GM18519 (cell line): ENCODE data around the gene ACOT9.
"Not testable (repeated sequence)": the region's sequence is repeated elsewhere in the genome, so short reads cannot be mapped to it uniquely, and the experiment has no call there.

Source experiments
- ATAC-seq: cut with Tn5 transposase; IDR thresholded peaks from one replicate; pipeline ENCODE4 v1.9.1; 2021; ENCODE audit warnings: mild to moderate bottlenecking, moderate library complexity; ENCODE audit not compliant: unreplicated experiment, low FRiP score

ACOT9 gene

DNA sequence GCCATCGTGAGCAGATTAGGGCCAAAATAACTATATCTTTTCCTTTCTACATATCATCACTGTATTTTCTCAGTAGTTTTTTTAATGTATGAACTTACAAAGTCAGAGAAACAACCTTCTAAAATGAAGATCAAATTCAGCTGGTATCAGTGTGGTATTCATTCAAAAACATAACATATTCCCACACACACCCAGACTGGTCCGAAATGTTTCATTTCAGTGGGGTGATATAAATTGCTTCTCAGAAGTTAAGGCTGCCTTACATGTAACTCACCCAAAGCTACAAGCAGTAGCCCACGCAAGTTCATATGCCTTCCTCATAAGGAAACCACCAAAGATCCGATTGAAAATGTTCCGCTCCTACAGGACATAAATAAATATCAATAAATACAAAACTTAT is 37.8 kb downstream of the ACOT9 start:
- no peak for ATAC-seq

DNA sequence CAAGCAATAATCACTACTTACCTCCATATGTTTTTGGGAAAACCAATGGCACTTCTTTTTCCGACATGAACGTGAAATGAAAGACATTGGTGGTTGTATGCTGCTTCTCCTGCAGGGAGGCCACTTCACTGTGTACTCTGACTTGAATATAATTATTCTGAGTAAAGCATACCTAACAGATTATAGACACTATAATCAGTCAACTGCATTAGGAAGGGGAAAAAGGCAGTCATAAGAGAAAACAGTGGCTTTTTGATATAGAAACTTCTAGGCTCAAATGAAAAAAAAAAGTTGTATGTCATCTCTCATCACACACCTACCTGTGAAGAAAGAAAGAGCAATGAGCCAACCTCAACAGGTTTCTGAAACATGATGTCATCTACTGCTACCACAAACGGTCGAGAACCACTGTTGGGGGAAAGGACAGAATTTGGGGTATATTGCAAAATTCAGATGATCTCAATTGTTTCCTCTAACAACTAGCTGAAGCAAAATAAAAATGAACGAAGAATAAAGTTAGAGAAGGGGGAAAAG is 38.3 kb downstream of the ACOT9 start:
- no peak for ATAC-seq

DNA sequence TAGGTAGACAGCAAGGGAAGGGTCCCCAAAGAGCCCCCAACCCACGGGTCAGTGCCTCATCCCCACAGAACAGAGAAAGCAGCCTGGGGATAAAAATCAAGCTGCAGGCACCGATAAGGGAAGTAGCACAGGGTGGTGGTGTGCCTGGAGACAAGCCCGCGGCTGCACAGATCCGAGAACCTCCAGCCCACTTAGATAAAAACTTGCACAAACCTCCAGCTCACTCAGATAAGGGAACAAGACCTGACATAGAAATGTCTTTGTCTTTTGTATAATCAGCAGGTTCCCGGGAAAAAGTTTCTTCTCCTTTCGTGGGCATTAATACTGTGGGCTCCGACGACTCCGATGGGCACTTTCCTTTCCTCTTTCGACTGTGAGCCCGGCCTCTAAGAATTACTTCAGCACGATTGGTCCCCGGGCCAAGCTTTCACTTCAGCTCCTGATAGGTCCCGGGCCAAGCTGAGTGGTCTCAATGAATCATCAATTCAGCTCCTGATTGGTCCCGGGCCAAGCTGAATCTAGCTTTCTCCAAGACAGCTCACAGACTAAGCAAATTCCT is 43.4 kb downstream of the ACOT9 start:
- no peak for ATAC-seq

DNA sequence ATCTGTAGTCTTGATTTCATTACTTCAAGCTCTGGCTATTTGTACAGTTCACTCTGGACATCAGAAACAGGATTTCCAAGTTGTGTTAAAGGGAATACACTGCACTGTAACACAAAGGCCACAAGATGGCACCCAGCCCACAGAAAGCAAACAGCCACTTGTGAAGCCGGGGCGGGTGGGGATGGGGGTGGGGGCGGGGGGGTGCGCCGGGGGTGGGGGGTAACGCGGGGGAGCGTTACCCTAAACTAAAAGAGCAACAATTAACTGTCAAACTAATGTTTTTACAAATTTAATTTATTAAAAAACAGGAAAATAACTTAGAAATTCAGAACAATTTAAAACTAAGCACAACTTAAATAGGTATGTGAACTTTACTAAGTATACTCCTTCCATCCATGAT is 48.5 kb downstream of the ACOT9 start:
- ATAC-seq: no peak

DNA sequence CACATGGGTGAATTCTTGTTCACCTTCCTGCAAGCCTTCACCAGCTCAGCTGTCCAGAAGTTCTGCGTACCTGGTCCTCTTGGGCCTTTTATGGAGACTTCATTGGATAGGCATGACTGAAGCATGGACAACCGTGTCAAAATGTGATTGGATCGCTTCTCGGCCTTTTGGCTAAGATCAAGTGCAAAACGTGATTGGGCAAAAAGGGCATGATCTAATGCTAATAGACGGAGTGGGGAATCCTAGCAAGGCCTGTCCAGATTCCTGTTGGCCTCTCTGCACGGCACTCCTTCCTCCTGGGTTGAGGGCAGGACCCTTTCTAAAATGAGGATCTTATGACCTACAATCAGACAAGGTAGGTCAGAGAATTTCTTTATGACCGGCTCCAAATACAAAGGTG is 50.9 kb downstream of the ACOT9 start:
- no peak for ATAC-seq

DNA sequence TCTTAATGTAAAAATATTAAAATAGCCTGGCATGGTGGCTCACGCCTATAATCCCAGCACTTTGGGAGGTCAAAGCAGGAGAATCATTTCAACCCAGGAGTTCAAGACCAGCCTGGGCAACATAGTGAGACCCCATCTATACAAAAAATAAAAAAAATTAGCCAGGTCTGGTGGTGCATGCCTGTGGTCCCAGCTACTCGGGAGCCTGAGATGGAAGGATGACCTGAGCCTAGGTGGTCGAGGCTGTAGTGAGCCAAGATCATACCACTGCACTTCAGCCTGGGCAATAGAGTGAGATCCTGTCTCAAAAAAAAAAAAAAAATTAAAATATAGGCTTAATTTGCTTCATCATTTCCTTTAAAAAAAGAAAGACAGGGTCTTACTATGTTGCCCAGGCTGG is 66.6 kb downstream of the ACOT9 start:
- not testable (repeated sequence) for ATAC-seq

DNA sequence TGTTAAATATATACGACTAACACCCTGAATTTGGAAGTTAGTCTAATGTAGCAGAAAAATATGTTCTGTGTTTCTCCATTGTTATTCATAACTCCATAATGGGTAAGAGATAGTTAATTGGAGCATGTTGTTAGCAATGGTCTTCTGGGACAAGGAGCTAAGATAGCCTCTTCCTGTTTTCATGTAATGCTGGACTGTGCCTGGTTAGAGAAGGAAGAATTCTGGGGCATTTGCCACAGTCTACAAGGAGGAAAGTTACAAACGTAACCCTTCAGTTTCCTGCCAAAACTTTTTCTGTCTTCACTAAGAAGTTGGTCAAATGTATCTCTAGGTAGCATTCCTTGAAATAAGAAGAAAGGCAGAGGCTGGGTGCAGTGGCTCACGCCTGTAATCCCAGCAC is 70.0 kb downstream of the ACOT9 start:
- ATAC-seq: no peak

DNA sequence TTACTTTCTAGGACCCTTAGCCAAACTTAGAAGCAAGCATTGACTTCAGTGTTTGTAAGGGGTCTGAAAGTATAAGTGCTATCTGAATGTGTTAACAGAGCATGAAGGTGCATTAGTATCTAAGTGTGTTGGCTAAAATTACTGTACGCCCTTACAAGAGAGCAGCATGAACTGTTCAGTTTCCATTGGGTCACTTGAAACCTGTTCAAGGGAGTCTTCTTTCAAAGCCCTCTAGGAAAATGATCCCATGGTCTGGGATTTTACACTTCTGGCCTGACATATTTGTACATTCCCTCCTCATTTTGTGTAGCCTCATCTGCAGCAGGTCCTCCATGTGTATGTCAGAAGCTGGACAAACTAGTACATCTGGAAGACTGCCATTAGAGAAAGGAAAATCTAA is 72.5 kb downstream of the ACOT9 start:
- ATAC-seq: no peak

DNA sequence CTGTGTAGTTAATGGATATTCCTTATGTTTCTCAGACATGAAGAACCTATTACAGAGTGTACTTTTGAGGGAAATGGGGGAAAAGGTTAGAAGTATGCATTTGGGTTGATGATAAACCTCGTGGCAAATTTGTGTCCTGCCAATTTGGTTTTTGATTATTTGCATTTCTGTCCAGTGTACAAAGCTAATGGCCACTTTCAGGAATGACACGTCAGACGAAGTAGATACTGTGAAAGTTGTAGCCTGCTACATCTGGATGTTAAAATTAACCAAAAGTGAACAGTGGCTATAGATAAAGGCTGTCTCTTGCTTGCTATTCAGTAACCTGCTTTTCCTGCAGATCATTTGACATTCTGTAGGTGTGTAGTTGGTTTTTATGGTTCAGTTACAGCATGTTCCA is 74.7 kb downstream of the ACOT9 start:
- ATAC-seq: no peak

DNA sequence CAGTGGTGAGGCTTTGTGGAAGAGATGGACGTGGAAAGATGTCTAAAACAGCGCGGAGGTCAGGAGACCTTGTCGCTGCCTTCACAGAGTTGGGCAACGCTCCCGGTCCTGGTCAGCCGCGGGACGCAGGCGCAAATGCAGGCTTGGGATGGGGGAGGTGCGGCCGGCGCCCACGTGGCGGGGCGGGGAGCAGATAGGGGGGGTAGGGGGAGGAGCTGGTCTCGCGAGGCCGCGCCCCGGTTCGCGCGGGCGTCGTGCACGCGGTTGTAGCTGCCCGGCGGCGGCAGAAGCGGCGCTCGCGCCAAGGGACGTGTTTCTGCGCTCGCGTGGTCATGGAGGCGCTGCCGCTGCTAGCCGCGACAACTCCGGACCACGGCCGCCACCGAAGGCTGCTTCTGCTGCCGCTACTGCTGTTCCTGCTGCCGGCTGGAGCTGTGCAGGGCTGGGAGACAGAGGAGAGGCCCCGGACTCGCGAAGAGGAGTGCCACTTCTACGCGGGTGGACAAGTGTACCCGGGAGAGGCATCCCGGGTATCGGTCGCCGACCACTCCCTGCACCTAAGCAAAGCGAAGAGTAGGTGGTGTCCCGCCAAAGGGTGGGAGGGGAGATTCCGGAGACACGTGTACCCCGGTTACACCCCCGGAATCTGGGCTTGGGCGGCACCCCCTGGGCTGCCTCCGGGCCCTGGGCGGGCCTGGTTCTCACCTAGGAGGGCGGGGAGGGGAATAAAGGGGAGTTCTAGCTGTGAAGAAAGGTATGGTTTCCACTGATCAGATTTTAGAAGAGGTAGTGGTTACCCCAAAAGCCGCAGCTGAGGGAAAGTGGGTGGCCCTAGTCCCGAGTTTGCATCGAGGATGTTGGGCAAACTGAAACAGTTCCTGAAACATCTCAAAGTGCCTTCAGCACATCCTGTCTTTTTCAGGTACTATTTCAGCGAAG is 75.6 kb downstream of the ACOT9 start, which contains the start of gene PRDX4:
Gene PRDX4 (plus strand): TSS at position 255 of the 939 bp plus-strand sequence. CDS start 78 bp downstream, at position 333.
- peak; percentile 43 for ATAC-seq

DNA sequence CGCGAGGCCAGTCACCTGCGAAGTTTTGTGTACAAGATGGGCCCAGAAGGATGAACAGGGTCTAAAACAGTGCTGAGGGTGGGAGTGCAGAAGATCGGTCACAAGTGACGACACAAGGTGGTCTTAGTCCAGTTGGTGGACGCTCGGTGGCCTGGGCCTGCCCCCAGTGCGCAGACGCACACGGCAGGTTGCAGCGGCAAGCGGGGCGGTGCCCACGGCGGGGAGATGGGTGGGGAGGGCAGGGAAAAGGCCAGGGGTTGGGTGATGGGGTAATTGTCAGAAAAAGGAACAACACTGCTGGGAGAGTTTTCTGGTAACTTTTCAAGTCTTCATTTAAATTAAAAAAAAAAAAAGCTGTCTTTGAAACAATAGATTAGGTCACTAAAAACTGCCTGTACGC is 76.8 kb downstream of the ACOT9 start:
- ATAC-seq: no peak

DNA sequence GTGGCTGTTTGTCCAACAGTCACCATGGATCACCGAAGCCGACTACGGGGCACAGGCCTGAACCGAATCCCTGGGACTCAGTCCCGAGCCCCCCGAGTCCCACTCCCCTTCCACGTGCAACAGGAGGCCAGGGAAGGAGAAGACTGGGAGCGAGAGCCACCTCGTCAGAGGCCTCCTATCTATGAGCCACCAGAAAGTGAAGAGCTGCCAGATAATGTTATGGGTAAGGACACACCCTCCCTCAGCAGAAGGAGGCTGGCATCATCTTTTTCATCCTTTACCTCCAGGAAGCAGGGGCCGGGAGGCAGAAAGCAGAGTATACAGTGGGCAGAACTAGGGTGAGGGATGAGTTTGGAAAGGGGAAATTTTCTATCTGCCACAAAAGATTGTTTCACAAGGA is 78.6 kb downstream of the ACOT9 start:
- ATAC-seq: no peak

DNA sequence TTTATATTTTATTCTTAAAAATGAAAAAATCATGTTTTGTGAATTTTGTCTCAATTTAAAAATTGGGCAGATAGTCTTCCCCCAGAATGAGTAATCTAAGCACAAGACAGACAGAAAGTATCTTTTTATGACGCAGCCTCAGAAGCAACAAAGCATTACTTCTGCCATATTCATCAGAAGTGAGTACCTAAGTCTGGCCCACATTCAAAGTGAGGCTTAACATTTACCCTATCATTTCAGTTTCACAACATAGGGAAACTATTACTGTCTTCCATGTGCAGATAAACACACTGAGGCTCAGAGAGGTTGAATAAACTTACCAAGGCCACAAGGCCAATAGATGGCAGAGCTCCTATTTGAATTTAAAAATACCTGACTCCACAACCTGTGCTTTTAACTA is 80.2 kb downstream of the ACOT9 start:
- peak; percentile 60 for ATAC-seq

DNA sequence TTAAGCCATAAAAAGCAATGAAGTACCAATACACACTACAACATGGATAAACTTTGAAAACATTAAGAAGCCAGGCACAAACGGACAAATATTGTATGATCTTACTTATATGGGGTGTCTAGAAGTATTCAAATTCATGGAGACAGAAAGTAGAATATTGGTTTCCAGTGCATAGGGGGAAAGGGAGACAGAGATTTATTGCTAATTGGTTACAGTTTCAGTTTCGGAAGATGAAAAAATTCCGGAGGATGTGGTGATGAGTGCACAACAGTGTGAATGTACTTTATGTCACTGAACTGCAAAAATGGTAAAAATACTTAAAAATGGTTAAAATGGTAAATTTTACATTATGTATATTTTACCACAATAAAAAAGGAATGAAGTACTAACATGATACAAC is 80.9 kb downstream of the ACOT9 start:
- peak; percentile 40 for ATAC-seq

DNA sequence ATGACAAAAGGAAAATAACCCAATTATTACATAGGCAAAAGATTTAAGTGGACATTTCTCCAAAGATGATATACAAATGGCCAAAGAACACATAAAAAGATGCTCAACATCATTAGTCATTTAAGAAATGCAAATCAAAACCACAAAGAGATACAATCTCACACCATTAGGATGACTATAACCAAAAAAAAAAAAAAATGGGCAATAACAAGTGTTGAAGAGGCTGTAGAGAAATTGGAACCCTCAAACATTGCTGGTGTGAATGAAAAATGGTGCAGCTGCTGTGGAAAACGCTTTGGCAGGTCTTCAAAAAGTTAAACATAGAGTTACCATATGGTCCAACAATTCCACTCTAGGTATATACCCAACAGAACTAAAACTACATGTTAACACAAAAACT is 81.4 kb downstream of the ACOT9 start:
- ATAC-seq: no peak

DNA sequence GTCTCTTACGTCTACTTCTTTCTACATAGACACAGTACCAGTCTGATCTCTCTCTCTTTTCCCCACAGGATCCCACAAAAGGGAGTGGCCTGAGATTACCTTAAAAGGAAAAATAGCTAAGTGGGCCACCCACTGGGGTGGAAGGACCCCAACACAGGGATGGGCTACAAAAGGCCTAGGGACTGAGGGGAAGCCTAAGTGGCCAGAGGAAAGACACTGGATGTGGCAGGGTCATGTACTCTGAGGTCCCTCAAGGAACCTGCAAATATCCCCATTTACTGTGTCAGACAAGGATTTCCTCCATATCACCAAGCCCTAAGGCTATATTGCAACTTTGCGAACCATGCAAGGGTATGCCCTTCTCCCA is 82.3 kb downstream of the ACOT9 start:
- no peak for ATAC-seq

DNA sequence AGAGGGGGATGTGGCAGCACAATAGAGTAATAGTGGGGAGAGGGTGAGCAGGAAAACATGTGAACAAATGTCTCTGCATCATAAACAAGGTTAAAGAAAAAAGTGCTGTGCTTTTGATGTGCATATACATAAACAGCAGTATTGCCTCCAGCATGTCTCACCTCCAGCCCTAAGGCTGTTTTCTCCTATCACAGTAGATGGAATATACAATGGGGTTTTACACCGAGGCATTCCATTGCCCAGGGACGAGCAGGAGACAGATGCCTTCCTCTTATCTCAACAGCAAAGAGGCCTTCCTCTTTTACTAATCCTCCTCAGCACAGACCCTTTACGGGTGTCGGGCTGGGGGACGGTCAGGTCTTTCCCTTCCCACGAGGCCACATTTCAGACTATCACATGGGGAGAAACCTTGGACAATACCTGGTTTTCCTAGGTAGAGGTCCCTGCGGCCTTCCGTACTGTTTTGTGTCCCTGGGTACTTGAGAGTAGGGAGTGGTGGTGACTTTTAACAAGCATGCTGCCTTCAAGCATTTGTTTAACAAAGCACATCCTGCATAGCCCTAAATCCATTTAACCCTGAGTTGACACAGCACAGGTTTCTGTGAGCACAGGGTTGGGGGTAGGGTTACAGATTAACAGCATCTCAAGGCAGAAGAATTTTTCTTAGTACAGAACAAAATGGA is 82.9 kb downstream of the ACOT9 start:
- ATAC-seq: not testable (repeated sequence)

DNA sequence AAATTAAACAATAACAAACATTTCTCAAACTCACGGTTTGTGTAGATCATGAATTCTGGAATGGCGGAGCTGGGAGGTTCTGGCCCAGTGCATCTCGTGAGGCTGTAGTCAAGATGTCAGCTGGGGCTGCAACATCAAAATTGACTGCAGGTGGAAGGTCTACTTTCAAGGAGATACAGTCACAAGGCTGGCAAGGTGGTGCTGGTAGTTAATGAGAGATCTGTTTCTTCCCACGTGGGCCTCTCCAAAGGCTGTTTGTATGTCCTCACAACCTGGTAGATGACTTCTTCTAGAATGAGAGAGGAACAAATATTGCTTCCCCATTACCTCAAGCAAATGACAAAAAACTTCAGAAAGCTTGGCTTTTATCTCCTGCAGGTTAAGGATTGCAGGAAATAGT is 83.7 kb downstream of the ACOT9 start:
- no peak for ATAC-seq

DNA sequence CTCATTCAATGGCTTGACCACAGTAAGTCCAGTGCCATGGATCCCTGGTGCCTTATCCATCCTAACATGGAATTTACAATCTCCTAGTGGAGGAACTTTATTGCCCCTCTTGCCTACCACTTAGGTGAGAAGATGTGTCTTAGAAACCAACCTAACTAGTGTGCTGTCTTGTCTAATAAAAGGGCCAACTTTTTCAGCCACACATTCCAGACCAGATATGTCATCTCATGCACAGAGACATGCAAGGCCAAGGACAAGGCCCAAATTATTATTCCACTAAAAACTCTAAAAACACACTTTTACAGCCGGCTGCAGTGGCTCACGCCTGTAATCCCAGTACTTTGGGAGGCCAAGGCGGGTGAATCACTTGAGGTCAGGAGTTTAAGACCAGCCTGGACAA is 86.4 kb downstream of the ACOT9 start:
- no peak for ATAC-seq

DNA sequence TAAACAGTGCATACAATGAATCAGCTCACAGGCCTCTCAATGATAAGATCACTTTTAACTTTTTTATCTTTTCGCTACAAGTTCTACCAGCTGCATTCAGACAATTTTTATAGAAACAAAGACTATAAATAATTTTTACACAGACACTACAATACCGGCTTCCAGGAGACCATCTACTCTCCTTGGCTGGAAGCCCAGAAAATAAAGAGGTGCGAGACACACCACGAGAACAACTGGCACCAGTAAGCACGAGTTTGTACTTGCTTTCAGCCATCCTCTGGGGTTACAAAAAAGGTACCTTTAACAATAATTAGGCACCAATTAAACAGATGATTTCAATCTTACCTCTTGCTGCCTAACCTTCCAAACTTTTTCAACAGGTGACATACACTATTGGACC is 87.0 kb downstream of the ACOT9 start:
- no peak for ATAC-seq
